ENCODE results near the gene THRAP3.

DNA sequence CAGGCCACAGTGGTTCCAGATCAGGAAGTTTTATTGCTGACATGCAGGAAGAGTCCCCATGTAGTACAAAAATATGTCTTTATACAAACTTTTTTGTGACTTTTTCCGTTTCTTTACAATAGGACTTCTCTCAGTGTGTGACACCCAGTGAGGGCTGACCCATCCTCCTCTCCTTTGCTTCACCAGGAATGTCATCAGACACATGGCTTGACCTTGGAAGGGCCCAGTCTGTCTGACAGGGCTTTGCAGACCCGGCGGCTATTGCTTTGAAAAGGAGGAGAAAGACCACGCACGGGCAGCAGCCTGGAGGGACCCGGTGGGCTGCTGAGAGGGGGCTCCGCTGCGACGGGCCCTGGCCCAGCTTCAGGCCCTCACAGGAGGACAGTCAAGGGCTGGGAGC lies 115.4 kb downstream of the THRAP3 start:
- TF ChIP-seq, protein P1, sequence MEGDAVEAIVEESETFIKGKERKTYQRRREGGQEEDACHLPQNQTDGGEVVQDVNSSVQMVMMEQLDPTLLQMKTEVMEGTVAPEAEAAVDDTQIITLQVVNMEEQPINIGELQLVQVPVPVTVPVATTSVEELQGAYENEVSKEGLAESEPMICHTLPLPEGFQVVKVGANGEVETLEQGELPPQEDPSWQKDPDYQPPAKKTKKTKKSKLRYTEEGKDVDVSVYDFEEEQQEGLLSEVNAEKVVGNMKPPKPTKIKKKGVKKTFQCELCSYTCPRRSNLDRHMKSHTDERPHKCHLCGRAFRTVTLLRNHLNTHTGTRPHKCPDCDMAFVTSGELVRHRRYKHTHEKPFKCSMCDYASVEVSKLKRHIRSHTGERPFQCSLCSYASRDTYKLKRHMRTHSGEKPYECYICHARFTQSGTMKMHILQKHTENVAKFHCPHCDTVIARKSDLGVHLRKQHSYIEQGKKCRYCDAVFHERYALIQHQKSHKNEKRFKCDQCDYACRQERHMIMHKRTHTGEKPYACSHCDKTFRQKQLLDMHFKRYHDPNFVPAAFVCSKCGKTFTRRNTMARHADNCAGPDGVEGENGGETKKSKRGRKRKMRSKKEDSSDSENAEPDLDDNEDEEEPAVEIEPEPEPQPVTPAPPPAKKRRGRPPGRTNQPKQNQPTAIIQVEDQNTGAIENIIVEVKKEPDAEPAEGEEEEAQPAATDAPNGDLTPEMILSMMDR (IDR thresholded peaks at IDR 0.05): no peak
- no peak for TF ChIP-seq POLR2A (IDR thresholded peaks at IDR 0.05)

All from body of pancreas (tissue), 4 donors.